ENCODE results near the gene SESN3. TPM values are rescaled to one million over a fixed set of nuclear protein-coding genes. Genes with fewer than 3 reads are reported as not detected.

SESN3 gene
- total RNA-seq, 6 experiments from 2014 or later, result 2.8 to 8.8 (median 5.5) TPM

GRCh38 chr11:95269036-95269819 is 38.2 kb upstream of the SESN3 start:
- Histone ChIP-seq H3K27ac (peak overlapping the region in 1 of 3 donors; percentile 4), H3K36me3 (no peaks in the 10 kb centered on the region), H3K4me1 (peaks cover 0 to 25% (median 6%) of the 10 kb centered on the region in 4 donors), H3K4me3 (no peak overlapping the region), H3K27me3 (no peaks in the 10 kb centered on the region), H3K9me3 (no peaks in the 10 kb centered on the region)
- intact Hi-C loops (cut with DNase I), result no loop called here
- DNase-seq (no peak), ATAC-seq (peak; percentile 84 to 91 (median 89))
- WGBS (ENCODE audit: insufficient coverage, low coverage, low lambda C conversion rate, missing lambda C conversion rate), result 57% methylated on average over 4 of the region's 5 CpGs
- no peak for TF ChIP-seq CTCF (IDR thresholded peaks at IDR 0.05)
- TF ChIP-seq POLR2A (IDR thresholded peaks at IDR 0.05), result no peak

- H3K27ac ChIP-seq, result no peak overlapping the region
- H3K4me1 ChIP-seq, result peaks cover 0 to 25% (median 6%) of the 10 kb centered on the region in 4 donors
- H3K9me3 ChIP-seq, result no peaks in the 10 kb centered on the region
- H3K4me3 ChIP-seq, result no peak overlapping the region
- no peaks in the 10 kb centered on the region for H3K36me3 ChIP-seq
- WGBS (ENCODE audit: insufficient coverage, low coverage, low lambda C conversion rate, missing lambda C conversion rate), result 69% methylated on average over 1 of the region's 1 CpG
- intact Hi-C loops (cut with DNase I), result no loop called here
- TF ChIP-seq CTCF (IDR thresholded peaks at IDR 0.05) (no peak), POLR2A (IDR thresholded peaks at IDR 0.05) (no peak)
- no peak for DNase-seq
- no peaks in the 10 kb centered on the region for H3K27me3 ChIP-seq
- ATAC-seq, result no peak
These were observed 37.4 kb upstream of the SESN3 start for GRCh38 chr11:95268391-95268790.

- intact Hi-C loops (cut with DNase I), result no loop called here
- 100% methylated on average over 1 of the region's 1 CpG for WGBS (ENCODE audit: insufficient coverage, low coverage, low lambda C conversion rate, missing lambda C conversion rate)
- Histone ChIP-seq H3K27me3 (no peaks in the 10 kb centered on the region), H3K36me3 (no peaks in the 10 kb centered on the region), H3K4me3 (no peak overlapping the region), H3K4me1 (peaks cover 0 to 25% (median 6%) of the 10 kb centered on the region in 4 donors), H3K27ac (no peak overlapping the region), H3K9me3 (no peaks in the 10 kb centered on the region)
- TF ChIP-seq POLR2A (IDR thresholded peaks at IDR 0.05), result no peak
- no peak for TF ChIP-seq CTCF (IDR thresholded peaks at IDR 0.05)
- no peak for DNase-seq
- no peak for ATAC-seq
These were observed 36.7 kb upstream of the SESN3 start for GRCh38 chr11:95267601-95268213.

GRCh38 chr11:95266751-95267374 is 35.9 kb upstream of the SESN3 start:
- intact Hi-C loops (cut with DNase I), result no loop called here
- Histone ChIP-seq H3K4me1 (peaks cover 0 to 25% (median 6%) of the 10 kb centered on the region in 4 donors), H3K27ac (no peak overlapping the region), H3K4me3 (no peak overlapping the region), H3K27me3 (no peaks in the 10 kb centered on the region), H3K9me3 (no peaks in the 10 kb centered on the region), H3K36me3 (no peaks in the 10 kb centered on the region)
- ATAC-seq (peak in 3 of 4 donors; percentile 29 to 55 (median 40)), DNase-seq (no peak)
- TF ChIP-seq CTCF (IDR thresholded peaks at IDR 0.05), result no peak
- no peak for TF ChIP-seq POLR2A (IDR thresholded peaks at IDR 0.05)
- WGBS (ENCODE audit: insufficient coverage, low coverage, low lambda C conversion rate, missing lambda C conversion rate), result 48% methylated on average over 5 of the region's 6 CpGs

All from right lobe of liver (tissue), 6 donors.